SK-N-MC (cell line): Measurements from ENCODE around the gene ANTXR2.

ENCODE experiments used
- EZH2 ChIP-seq: fragments of 200-600 bp; sonication (generic); IDR thresholded peaks from one replicate; pipeline ENCODE4 v1.6.1; 2017; ENCODE audit warnings: antibody characterized with exemption
- FOXP2 ChIP-seq: optimal IDR thresholded peaks from 2 replicates; pipeline ENCODE3; 2011; ENCODE audit warnings: mild to moderate bottlenecking, moderate library complexity; ENCODE audit not compliant: insufficient read depth; ENCODE audit errors: extremely low read length, control extremely low read depth
- POLR2AphosphoS5 ChIP-seq: IDR thresholded peaks from 2 replicates; pipeline ENCODE4 v1.6.1; 2012; ENCODE audit warnings: mild to moderate bottlenecking, low read depth, low read length, borderline replicate concordance

DNA sequence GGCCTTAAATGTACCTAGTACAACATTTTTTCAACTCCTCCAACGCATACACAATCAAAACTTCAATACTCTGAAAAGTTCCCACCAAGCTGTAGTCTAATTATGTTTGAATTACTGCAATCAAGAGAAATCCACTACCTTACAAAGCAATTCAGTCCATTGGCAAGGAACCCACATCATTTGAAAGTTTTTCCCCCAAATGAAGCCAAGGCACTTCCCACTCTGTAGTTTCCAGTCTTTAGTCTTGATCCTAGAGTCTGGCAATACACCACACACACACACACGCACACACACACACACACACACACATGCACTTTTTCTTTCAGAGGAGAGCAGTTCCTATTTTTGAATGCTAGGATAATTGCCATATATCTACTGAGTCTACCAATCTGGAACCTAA lies 79.6 kb downstream of the ANTXR2 start:
- TF ChIP-seq POLR2AphosphoS5 (no peak), EZH2 (no peak), FOXP2 (no peak)
